ENCODE data around the gene CHP2.

- TF ChIP-seq, protein P1, sequence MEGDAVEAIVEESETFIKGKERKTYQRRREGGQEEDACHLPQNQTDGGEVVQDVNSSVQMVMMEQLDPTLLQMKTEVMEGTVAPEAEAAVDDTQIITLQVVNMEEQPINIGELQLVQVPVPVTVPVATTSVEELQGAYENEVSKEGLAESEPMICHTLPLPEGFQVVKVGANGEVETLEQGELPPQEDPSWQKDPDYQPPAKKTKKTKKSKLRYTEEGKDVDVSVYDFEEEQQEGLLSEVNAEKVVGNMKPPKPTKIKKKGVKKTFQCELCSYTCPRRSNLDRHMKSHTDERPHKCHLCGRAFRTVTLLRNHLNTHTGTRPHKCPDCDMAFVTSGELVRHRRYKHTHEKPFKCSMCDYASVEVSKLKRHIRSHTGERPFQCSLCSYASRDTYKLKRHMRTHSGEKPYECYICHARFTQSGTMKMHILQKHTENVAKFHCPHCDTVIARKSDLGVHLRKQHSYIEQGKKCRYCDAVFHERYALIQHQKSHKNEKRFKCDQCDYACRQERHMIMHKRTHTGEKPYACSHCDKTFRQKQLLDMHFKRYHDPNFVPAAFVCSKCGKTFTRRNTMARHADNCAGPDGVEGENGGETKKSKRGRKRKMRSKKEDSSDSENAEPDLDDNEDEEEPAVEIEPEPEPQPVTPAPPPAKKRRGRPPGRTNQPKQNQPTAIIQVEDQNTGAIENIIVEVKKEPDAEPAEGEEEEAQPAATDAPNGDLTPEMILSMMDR (IDR thresholded peaks at IDR 0.05; ENCODE audit: extremely low read depth in 1 of 2, insufficient read depth in 1 of 2, low read depth in 1 of 2, low read length in 2 of 2) = no peak
- TF ChIP-seq MAX (IDR thresholded peaks at IDR 0.05; ENCODE audit: insufficient read depth, insufficient read length) (no peak), MYC (IDR thresholded peaks at IDR 0.05; ENCODE audit: low read depth, low read length) (no peak), POLR2A (IDR thresholded peaks at IDR 0.05; ENCODE audit: low read depth, low read length) (no peak), EZH2 (IDR thresholded peaks at IDR 0.05; ENCODE audit: borderline replicate concordance, low read depth, low read length, severe bottlenecking) (no peak)
Measured at GRCh38 chr16:23771027-23771426, 16.2 kb downstream of the CHP2 start.

Measured in endothelial cell of umbilical vein (primary cell).